AG04450 (cell line): ENCODE results near the gene DUSP3. TPM values are rescaled to one million over a fixed set of nuclear protein-coding genes. Genes with fewer than 3 reads are reported as not detected.

Source experiments
- CTCF ChIA-PET: fragments of 300-600, 350-600 bp; formaldehyde crosslinking; extraction: SDS; loops from one replicate; lab custom pipeline; 2022; ENCODE audit warnings: antibody characterized with exemption, inconsistent platforms; lab: Charles Lee
- POLR2A ChIA-PET: fragments of 350-600 bp; formaldehyde crosslinking; extraction: SDS; loops from one replicate; lab custom pipeline; 2021; ENCODE audit warnings: antibody characterized with exemption, inconsistent platforms; lab: Yijun Ruan, JAX
- DNase-seq: peaks from one replicate; pipeline ENCODE4 v3.0.0-alpha.2; 2011; ENCODE audit warnings: low read depth, low spot score
- H3K27ac ChIP-seq: one replicate; pipeline ENCODE4 v1.5.1; 2012; ENCODE audit warnings: low read depth, low read length, control low read depth
- H3K27me3 ChIP-seq: one replicate; pipeline ENCODE4 v1.6.0; 2012; ENCODE audit warnings: low read length; ENCODE audit not compliant: control insufficient read depth, insufficient read depth
- H3K4me3 ChIP-seq: 2 replicates; pipeline ENCODE4 v1.5.1; 2011; ENCODE audit warnings: mild to moderate bottlenecking, low read depth, low read length, control low read depth
- H3K9me3 ChIP-seq: 2 replicates; pipeline ENCODE4 v1.5.1; 2012; ENCODE audit warnings: low read length; ENCODE audit not compliant: control insufficient read depth, insufficient read depth
- polyA plus RNA-seq: library from polyadenylated mRNA; depleted of rRNA; stranded (reverse); fragments of >200 nt; gene quantifications from 2 replicates; pipeline ENCODE4 v1.2.3, GENCODE V29; 2011
- TF ChIP-seq, protein P1 (sequence below): IDR thresholded peaks from 2 replicates; pipeline ENCODE4 v1.5.1; 2011; ENCODE audit warnings: low read depth, low read length, control low read depth, inconsistent platforms

The DUSP3 gene
- polyA plus RNA-seq, 1 experiment: 45.9 TPM

DNA sequence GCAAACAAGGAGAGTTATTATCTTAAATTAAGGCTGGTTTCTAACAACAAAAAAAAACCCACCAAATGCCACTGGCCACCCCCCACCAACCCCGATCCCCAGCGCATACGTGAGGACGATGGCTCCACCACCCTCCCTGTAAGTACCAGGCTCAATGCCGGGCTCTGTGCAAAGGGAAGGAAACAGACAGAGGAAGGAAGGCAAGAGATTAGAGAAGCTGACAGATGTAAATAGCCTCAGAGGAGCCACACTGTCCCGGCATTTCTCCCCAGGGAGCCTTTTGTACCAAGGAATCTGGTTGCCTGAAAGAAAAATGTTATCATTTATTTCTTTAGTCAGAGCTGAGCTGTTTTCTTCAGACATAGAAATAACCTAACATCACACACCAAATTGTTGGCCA is 33.2 kb downstream of the DUSP3 start:
- ChIA-PET CTCF (interaction anchor here (0.9 to 1.3 kb wide), 3 partner anchors 14 to 51 kb away, joined by 3 to 6 read pairs (median 3); no protein-coding TSS in a partner anchor), POLR2A (no interaction called here)
- Histone ChIP-seq H3K9me3 (no peaks in the 10 kb centered on the region), H3K27me3 (peaks cover 2% of the 10 kb centered on the region), H3K4me3 (no peak overlapping the region), H3K27ac (no peak overlapping the region)
- no peak for DNase-seq
- TF ChIP-seq, protein P1, sequence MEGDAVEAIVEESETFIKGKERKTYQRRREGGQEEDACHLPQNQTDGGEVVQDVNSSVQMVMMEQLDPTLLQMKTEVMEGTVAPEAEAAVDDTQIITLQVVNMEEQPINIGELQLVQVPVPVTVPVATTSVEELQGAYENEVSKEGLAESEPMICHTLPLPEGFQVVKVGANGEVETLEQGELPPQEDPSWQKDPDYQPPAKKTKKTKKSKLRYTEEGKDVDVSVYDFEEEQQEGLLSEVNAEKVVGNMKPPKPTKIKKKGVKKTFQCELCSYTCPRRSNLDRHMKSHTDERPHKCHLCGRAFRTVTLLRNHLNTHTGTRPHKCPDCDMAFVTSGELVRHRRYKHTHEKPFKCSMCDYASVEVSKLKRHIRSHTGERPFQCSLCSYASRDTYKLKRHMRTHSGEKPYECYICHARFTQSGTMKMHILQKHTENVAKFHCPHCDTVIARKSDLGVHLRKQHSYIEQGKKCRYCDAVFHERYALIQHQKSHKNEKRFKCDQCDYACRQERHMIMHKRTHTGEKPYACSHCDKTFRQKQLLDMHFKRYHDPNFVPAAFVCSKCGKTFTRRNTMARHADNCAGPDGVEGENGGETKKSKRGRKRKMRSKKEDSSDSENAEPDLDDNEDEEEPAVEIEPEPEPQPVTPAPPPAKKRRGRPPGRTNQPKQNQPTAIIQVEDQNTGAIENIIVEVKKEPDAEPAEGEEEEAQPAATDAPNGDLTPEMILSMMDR: no peak

DNA sequence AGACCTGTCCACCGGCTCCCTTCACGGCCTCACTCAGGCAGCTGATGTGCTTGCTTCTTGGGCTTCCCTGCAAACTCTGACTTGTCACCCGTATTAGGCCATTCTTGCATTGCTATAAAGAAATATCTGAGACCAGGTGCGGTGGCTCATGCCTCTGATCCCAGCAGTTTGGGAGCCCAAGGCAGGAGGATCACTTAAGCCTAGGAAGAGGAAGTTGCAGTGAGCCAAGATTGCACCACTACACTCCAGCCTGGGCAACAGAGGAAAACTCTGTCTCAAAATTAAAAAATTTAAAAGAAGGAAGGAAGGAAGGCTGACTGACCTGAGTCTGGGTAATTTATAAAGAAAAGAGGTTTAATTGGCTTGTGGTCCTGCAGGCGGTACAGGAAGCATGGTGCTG is 37.1 kb downstream of the DUSP3 start:
- Histone ChIP-seq H3K27me3 (peaks cover 2% of the 10 kb centered on the region), H3K27ac (no peak overlapping the region), H3K4me3 (no peak overlapping the region), H3K9me3 (no peaks in the 10 kb centered on the region)
- TF ChIP-seq, protein P1: no peak
- ChIA-PET CTCF (interaction anchor here (2.0 kb wide), 1 partner anchor 47 kb away, joined by 7 read pairs; no protein-coding TSS in a partner anchor), POLR2A (interaction anchor here (0.6 to 0.9 kb wide), 2 partner anchors 28 to 328 kb away, joined by 4 to 11 read pairs; no protein-coding TSS in a partner anchor)
- DNase-seq: no peak

DNA sequence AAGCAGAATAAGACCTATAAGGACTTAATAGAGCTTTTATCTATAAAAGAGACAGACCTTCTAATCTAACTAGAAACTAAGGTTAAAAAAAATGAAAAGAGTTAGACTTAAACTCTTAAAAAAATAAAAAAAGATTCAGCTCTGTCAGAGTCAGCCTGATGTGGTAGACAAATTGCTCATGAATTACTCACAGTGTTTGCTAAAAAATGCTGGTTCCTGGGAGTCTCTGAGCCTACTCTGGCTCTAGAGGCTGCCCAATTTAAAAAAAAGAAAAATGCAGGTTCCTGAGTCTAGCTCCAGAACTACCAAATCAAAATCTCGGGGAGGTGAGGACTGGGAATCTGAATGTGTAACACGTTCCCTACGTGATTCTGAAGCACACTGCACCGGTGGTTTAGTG is 38.2 kb downstream of the DUSP3 start:
- no peak for DNase-seq
- no peak overlapping the region for H3K4me3 ChIP-seq
- no peaks in the 10 kb centered on the region for H3K9me3 ChIP-seq
- TF ChIP-seq, protein P1: no peak
- H3K27ac ChIP-seq: no peak overlapping the region
- ChIA-PET POLR2A (no interaction called here), CTCF (interaction anchor here (1.7 to 2.0 kb wide), 2 partner anchors 20 to 46 kb away, joined by 6 to 7 read pairs; no protein-coding TSS in a partner anchor)
- H3K27me3 ChIP-seq: peaks cover 2% of the 10 kb centered on the region

GRCh38 chr17:43737722-43738121 is 41.1 kb downstream of the DUSP3 start:
- no peak overlapping the region for H3K27ac ChIP-seq
- ChIA-PET POLR2A (no interaction called here), CTCF (interaction anchor here (1.0 to 1.3 kb wide), 2 partner anchors 28 to 43 kb away, joined by 3 to 5 read pairs; no protein-coding TSS in a partner anchor)
- no peak for DNase-seq
- TF ChIP-seq, protein P1: no peak
- no peaks in the 10 kb centered on the region for H3K27me3 ChIP-seq
- no peaks in the 10 kb centered on the region for H3K9me3 ChIP-seq
- no peak overlapping the region for H3K4me3 ChIP-seq

- Histone ChIP-seq H3K4me3 (no peak overlapping the region), H3K27me3 (no peaks in the 10 kb centered on the region), H3K9me3 (no peaks in the 10 kb centered on the region), H3K27ac (no peak overlapping the region)
- POLR2A ChIA-PET: no interaction called here
- DNase-seq: no peak
- CTCF ChIA-PET: interaction anchor here (0.6 to 1.5 kb wide), 4 partner anchors 24 to 160 kb away, joined by 3 to 6 read pairs (median 4); no protein-coding TSS in a partner anchor
- TF ChIP-seq, protein P1: no peak
These were observed 42.4 kb downstream of the DUSP3 start for GRCh38 chr17:43736389-43736788.
